ENCODE data around the gene PLA2G4F.

PLA2G4F gene

GRCh38 chr15:42157381-42157780 lies 945 bp upstream of the PLA2G4F start:
- H3K36me3 Mint-ChIP-seq = peaks cover 21% of the 10 kb centered on the region
- H3K4me3 Mint-ChIP-seq = no peak overlapping the region
- CTCF ChIA-PET = no interaction called here
- no peaks in the 10 kb centered on the region for H3K9me3 Mint-ChIP-seq
- no peaks in the 10 kb centered on the region for H3K27me3 Mint-ChIP-seq
- no peaks in the 10 kb centered on the region for H3K4me1 Mint-ChIP-seq
- no peak overlapping the region for H3K27ac Mint-ChIP-seq
- peak; percentile 11 for DNase-seq

- Mint-ChIP-seq H3K36me3 (peaks cover 9% of the 10 kb centered on the region), H3K4me1 (no peaks in the 10 kb centered on the region), H3K27me3 (no peaks in the 10 kb centered on the region), H3K27ac (no peak overlapping the region), H3K4me3 (no peak overlapping the region), H3K9me3 (no peaks in the 10 kb centered on the region)
- DNase-seq = peak; percentile 5
- CTCF ChIA-PET = no interaction called here
These were observed 742 bp downstream of the PLA2G4F start for GRCh38 chr15:42155546-42156242.

- H3K4me3 Mint-ChIP-seq = no peak overlapping the region
- peaks cover 8% of the 10 kb centered on the region for H3K36me3 Mint-ChIP-seq
- H3K27ac Mint-ChIP-seq = no peak overlapping the region
- no peaks in the 10 kb centered on the region for H3K4me1 Mint-ChIP-seq
- CTCF ChIA-PET = no interaction called here
- no peaks in the 10 kb centered on the region for H3K27me3 Mint-ChIP-seq
- no peak for DNase-seq
- H3K9me3 Mint-ChIP-seq = no peaks in the 10 kb centered on the region
These were observed 1.5 kb downstream of the PLA2G4F start for GRCh38 chr15:42154956-42155355.

- no peaks in the 10 kb centered on the region for H3K9me3 Mint-ChIP-seq
- H3K27ac Mint-ChIP-seq = no peak overlapping the region
- no peaks in the 10 kb centered on the region for H3K27me3 Mint-ChIP-seq
- CTCF ChIA-PET = no interaction called here
- peaks cover 2% of the 10 kb centered on the region for H3K36me3 Mint-ChIP-seq
- H3K4me3 Mint-ChIP-seq = no peak overlapping the region
- H3K4me1 Mint-ChIP-seq = no peaks in the 10 kb centered on the region
- DNase-seq = no peak
These were observed 2.1 kb downstream of the PLA2G4F start for GRCh38 chr15:42154212-42154941.

- Mint-ChIP-seq H3K36me3 (peaks cover 2% of the 10 kb centered on the region), H3K4me1 (no peaks in the 10 kb centered on the region), H3K27ac (no peak overlapping the region), H3K9me3 (no peaks in the 10 kb centered on the region), H3K4me3 (no peak overlapping the region), H3K27me3 (no peaks in the 10 kb centered on the region)
- CTCF ChIA-PET = no interaction called here
- peak; percentile 11 for DNase-seq
These were observed 2.6 kb downstream of the PLA2G4F start for GRCh38 chr15:42153874-42154211.

- CTCF ChIA-PET = no interaction called here
- Mint-ChIP-seq H3K36me3 (no peaks in the 10 kb centered on the region), H3K4me3 (no peak overlapping the region), H3K27ac (no peak overlapping the region), H3K4me1 (no peaks in the 10 kb centered on the region), H3K9me3 (no peaks in the 10 kb centered on the region), H3K27me3 (no peaks in the 10 kb centered on the region)
- DNase-seq = peak; percentile 8
These were observed 3.3 kb downstream of the PLA2G4F start for GRCh38 chr15:42152921-42153698.

GRCh38 chr15:42152196-42152920 lies 4.1 kb downstream of the PLA2G4F start:
- peak; percentile 4 for DNase-seq
- CTCF ChIA-PET = no interaction called here
- Mint-ChIP-seq H3K27me3 (no peaks in the 10 kb centered on the region), H3K9me3 (no peaks in the 10 kb centered on the region), H3K27ac (no peak overlapping the region), H3K36me3 (no peaks in the 10 kb centered on the region), H3K4me1 (no peaks in the 10 kb centered on the region), H3K4me3 (no peak overlapping the region)

GRCh38 chr15:42151736-42152135 lies 4.7 kb downstream of the PLA2G4F start:
- DNase-seq = peak; percentile 8
- Mint-ChIP-seq H3K36me3 (no peaks in the 10 kb centered on the region), H3K27me3 (no peaks in the 10 kb centered on the region), H3K9me3 (no peaks in the 10 kb centered on the region), H3K4me3 (no peak overlapping the region), H3K27ac (no peak overlapping the region), H3K4me1 (no peaks in the 10 kb centered on the region)
- CTCF ChIA-PET = no interaction called here

GRCh38 chr15:42151141-42151561 lies 5.3 kb downstream of the PLA2G4F start:
- no peaks in the 10 kb centered on the region for H3K9me3 Mint-ChIP-seq
- no peak overlapping the region for H3K4me3 Mint-ChIP-seq
- H3K27me3 Mint-ChIP-seq = no peaks in the 10 kb centered on the region
- DNase-seq = peak; percentile 1
- H3K36me3 Mint-ChIP-seq = no peaks in the 10 kb centered on the region
- no peaks in the 10 kb centered on the region for H3K4me1 Mint-ChIP-seq
- no peak overlapping the region for H3K27ac Mint-ChIP-seq
- CTCF ChIA-PET = interaction anchor here (0.6 kb wide), 1 partner anchor 12 kb away, joined by 3 read pairs; no protein-coding TSS in a partner anchor

- Mint-ChIP-seq H3K27me3 (peaks cover 3% of the 10 kb centered on the region), H3K4me3 (no peak overlapping the region), H3K36me3 (no peaks in the 10 kb centered on the region), H3K9me3 (no peaks in the 10 kb centered on the region), H3K4me1 (no peaks in the 10 kb centered on the region), H3K27ac (no peak overlapping the region)
- peak; percentile 3 for DNase-seq
- CTCF ChIA-PET = interaction anchor here (0.6 kb wide), 1 partner anchor 11 kb away, joined by 3 read pairs; no protein-coding TSS in a partner anchor
These were observed 6.0 kb downstream of the PLA2G4F start for GRCh38 chr15:42150219-42150970.

GRCh38 chr15:42149493-42150218 lies 6.8 kb downstream of the PLA2G4F start:
- Mint-ChIP-seq H3K36me3 (no peaks in the 10 kb centered on the region), H3K9me3 (no peaks in the 10 kb centered on the region), H3K4me3 (no peak overlapping the region), H3K27me3 (peaks cover 3% of the 10 kb centered on the region), H3K4me1 (no peaks in the 10 kb centered on the region), H3K27ac (no peak overlapping the region)
- CTCF ChIA-PET = interaction anchor here (1.7 kb wide), 1 partner anchor 11 kb away, joined by 4 read pairs; no protein-coding TSS in a partner anchor
- peak; percentile 11 for DNase-seq

GRCh38 chr15:42148808-42149492 lies 7.5 kb downstream of the PLA2G4F start:
- no peak overlapping the region for H3K4me3 Mint-ChIP-seq
- peak; percentile 11 for DNase-seq
- H3K9me3 Mint-ChIP-seq = no peaks in the 10 kb centered on the region
- no peaks in the 10 kb centered on the region for H3K36me3 Mint-ChIP-seq
- CTCF ChIA-PET = interaction anchor here (1.7 kb wide), 1 partner anchor 10 kb away, joined by 4 read pairs; no protein-coding TSS in a partner anchor
- H3K4me1 Mint-ChIP-seq = no peaks in the 10 kb centered on the region
- H3K27ac Mint-ChIP-seq = no peak overlapping the region
- H3K27me3 Mint-ChIP-seq = peaks cover 3% of the 10 kb centered on the region

- no peaks in the 10 kb centered on the region for H3K4me1 Mint-ChIP-seq
- no peak overlapping the region for H3K4me3 Mint-ChIP-seq
- CTCF ChIA-PET = no interaction called here
- no peaks in the 10 kb centered on the region for H3K36me3 Mint-ChIP-seq
- H3K27me3 Mint-ChIP-seq = peaks cover 3% of the 10 kb centered on the region
- no peak for DNase-seq
- H3K9me3 Mint-ChIP-seq = no peaks in the 10 kb centered on the region
- H3K27ac Mint-ChIP-seq = no peak overlapping the region
These were observed 9.1 kb downstream of the PLA2G4F start for GRCh38 chr15:42147431-42147735.
